ENCODE data around the gene HSPA12B. TPM values are rescaled to one million over a fixed set of nuclear protein-coding genes. Genes with fewer than 3 reads are reported as not detected.

Gene HSPA12B
- total and polyA plus RNA-seq, 2 of the 8 experiments (the other 6 are each of a cell fraction or from before 2014, with no cell fraction given): 2.2 to 4.3 TPM

DNA sequence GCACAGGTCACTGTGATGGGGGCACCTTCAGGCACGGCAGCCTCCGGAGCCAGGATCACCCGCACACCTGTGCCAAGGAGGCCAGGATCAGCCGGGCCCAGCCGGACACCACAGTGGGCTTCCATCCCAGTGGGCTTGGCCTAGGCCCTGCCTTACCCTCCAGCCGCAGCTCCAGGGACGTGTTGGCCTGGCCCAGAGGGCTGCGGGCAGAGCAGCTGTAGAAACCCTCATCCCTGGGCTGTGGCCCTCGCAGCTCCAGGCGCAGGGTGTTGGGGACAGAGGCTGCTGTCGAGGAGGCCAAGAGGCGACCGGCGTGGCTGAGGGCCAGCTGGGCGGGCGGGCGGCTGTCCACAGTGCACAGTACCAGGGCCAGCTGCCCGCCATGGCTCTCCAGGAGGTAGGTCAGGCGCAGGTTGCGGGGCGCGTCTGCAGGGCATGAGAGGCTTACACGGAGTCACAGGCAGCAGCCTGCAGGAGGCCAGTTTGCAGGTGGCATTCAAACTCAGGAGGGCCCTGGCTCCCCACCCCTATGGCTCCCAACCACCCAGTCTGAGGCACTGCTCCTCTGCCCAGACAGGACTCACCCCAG lies 39.7 kb upstream of the HSPA12B start:
- Histone ChIP-seq H2BK20ac (ENCODE audit: low read length) (no peak overlapping the region), H3K9ac (replicated peaks in 1 of 4; ENCODE audit: extremely low read depth in 1 of 4, low read depth in 3 of 4, low read length in 3 of 4) (no peak overlapping the region), H3K9me3 (ENCODE audit: insufficient read depth in 2 of 2, low read depth in 1 of 2, low read length in 1 of 2) (peaks cover 4 to 6% of the 10 kb centered on the region in 2 experiments; a peak in 2 of 4 replicates), H3K27ac (ENCODE audit: low read depth, low read length) (no peak overlapping the region), H3K4me1 (replicated peaks in 1 of 4; ENCODE audit: control insufficient read depth in 3 of 4, insufficient read depth in 4 of 4, low read length in 3 of 4) (peaks cover 0 to 1% (median 0%) of the 10 kb centered on the region in 4 experiments; a peak in 1 of 7 replicates), H3K4me3 (ENCODE audit: extremely low read depth in 1 of 4, insufficient read depth in 2 of 4, low read depth in 3 of 4, low read length in 4 of 4) (no peak overlapping the region), H3K23ac (ENCODE audit: insufficient read length) (no peak overlapping the region), H3K27me3 (replicated peaks in 1 of 4; ENCODE audit: control insufficient read depth in 3 of 4, extremely low read depth in 1 of 4, insufficient read depth in 3 of 4, low read length in 3 of 4) (no peaks in the 10 kb centered on the region), H2BK12ac (ENCODE audit: low read depth, low read length) (no peak overlapping the region), H3K4me2 (ENCODE audit: insufficient read depth in 1 of 2, low read depth in 2 of 2, low read length in 2 of 2) (no peak overlapping the region), H3K4ac (replicated peaks; ENCODE audit: insufficient read length, low read depth, low read length) (no peak overlapping the region), H2AFZ (ENCODE audit: low read length) (no peak overlapping the region), H4K8ac (ENCODE audit: extremely low read depth, insufficient read depth, low read length) (no peak overlapping the region; the same call in 1 of the 2 replicates), H3K23me2 (ENCODE audit: low read depth, low read length) (no peaks in the 10 kb centered on the region), H3K18ac (ENCODE audit: extremely low read depth, low read length) (no peak overlapping the region), H3K14ac (ENCODE audit: insufficient read length) (no peak overlapping the region), H4K20me1 (replicated peaks in 1 of 2; ENCODE audit: control insufficient read depth in 1 of 2, insufficient read depth in 2 of 2, low read length in 2 of 2) (no peaks in the 10 kb centered on the region), H3K56ac (replicated peaks; ENCODE audit: insufficient read length, low read depth, low read length) (no peak overlapping the region), H2BK120ac (replicated peaks; ENCODE audit: low read depth, low read length) (no peak overlapping the region), H2BK15ac (ENCODE audit: low read length) (no peak overlapping the region), H2BK5ac (ENCODE audit: low read depth, low read length) (no peak overlapping the region), H3K79me2 (ENCODE audit: control insufficient read depth in 1 of 2, insufficient read depth in 2 of 2, low read length in 2 of 2) (no peaks in the 10 kb centered on the region), H4K91ac (replicated peaks; ENCODE audit: insufficient read length, low read length) (no peak overlapping the region), H4K5ac (ENCODE audit: insufficient read length, low read depth, low read length) (no peak overlapping the region), H3K36me3 (ENCODE audit: control insufficient read depth in 2 of 4, insufficient read depth in 4 of 4, low read length in 3 of 4) (no peaks in the 10 kb centered on the region), H3K79me1 (ENCODE audit: low read depth, low read length) (no peaks in the 10 kb centered on the region), H2AK5ac (ENCODE audit: low read depth, low read length) (no peak overlapping the region)
- CTCF ChIA-PET (ENCODE audit: partially characterized antibody): interaction anchor here (42.0 to 45.1 kb wide), 2 partner anchors 6 to 8 kb away, joined by 1432 read pairs; partner anchors contain the start of genes ADAM33 and SIGLEC1
- FAIRE-seq (no peak), DNase-seq (ENCODE audit: low read depth in 1 of 2, low spot score in 2 of 2) (no peak)
- 87% methylated on average over 18 of the region's 23 CpGs; no CpG with 5 or more reads in 1 of the 2 experiments for WGBS, 2 experiments (ENCODE audit: extremely low coverage in 1 of 2, insufficient coverage in 1 of 2, insufficient read length in 1 of 2, insufficient replicate concordance in 2 of 2, low coverage in 1 of 2, low lambda C conversion rate in 2 of 2, missing lambda C conversion rate in 1 of 2)
- POLR2A ChIA-PET (ENCODE audit: partially characterized antibody): interaction anchor here (0.6 kb wide), 1 partner anchor 85 kb away, joined by 3 read pairs; no protein-coding TSS in a partner anchor
- TF ChIP-seq ZNF274 (IDR thresholded peaks at IDR 0.05; ENCODE audit: borderline replicate concordance, extremely low read depth, low read length) (no peak), TAF1 (IDR thresholded peaks at IDR 0.05; ENCODE audit: low read depth, low read length) (no peak), SIRT6 (IDR thresholded peaks at IDR 0.05; ENCODE audit: low read length) (no peak), CBX8 (IDR thresholded peaks at IDR 0.05; ENCODE audit: borderline replicate concordance, low read depth, low read length) (no peak), BRCA1 (IDR thresholded peaks at IDR 0.05; ENCODE audit: low read depth, low read length) (no peak), MAFK (IDR thresholded peaks at IDR 0.05; ENCODE audit: low read depth, low read length) (no peak), EZH2 (IDR thresholded peaks at IDR 0.05; ENCODE audit: low read depth, low read length, severe bottlenecking) (no peak), CBX5 (IDR thresholded peaks at IDR 0.05; ENCODE audit: low read depth, low read length) (no peak)

All from H1 (cell line).